Endothelial cell of umbilical vein (primary cell): ENCODE data around the gene GDF3. TPM values are rescaled to one million over a fixed set of nuclear protein-coding genes. Genes with fewer than 3 reads are reported as not detected.

Experiments used
- BruUV-seq: library from RNA; stranded (reverse); fragments of 400-500 nt; replicated peaks from 2 replicates; lab custom pipeline; 2021; lab: Mats Ljungman, UMichigan
- CTCF ChIA-PET: fragments of 300-600, 350-600 bp; sonication (Branson Sonifier 250); formaldehyde crosslinking; loops from one replicate; lab custom pipeline; 2021; ENCODE audit warnings: antibody characterized with exemption, inconsistent platforms; lab: Charles Lee
- POLR2A ChIA-PET: fragments of 300-600, 350-600 bp; sonication (Branson Sonifier 250); formaldehyde crosslinking; loops from one replicate; lab custom pipeline; 2021; ENCODE audit warnings: antibody characterized with exemption, inconsistent platforms; lab: Charles Lee
- DNase-seq: peaks from one replicate; pipeline ENCODE4 v3.0.0-alpha.2; 2011; ENCODE audit warnings: low read depth, low spot score
- FAIRE-seq: peaks from 2 replicates; lab custom pipeline; 2011; peaks lifted over from hg19 to GRCh38; lab: Jason Lieb, UNC
- H2AFZ ChIP-seq: 2 replicates; pipeline ENCODE4 v1.6.0; 2012; ENCODE audit warnings: low read depth, low read length, control low read depth, inconsistent platforms
- H3K27ac ChIP-seq: 2 replicates; pipeline ENCODE4 v1.5.1; 2011; ENCODE audit warnings: low read depth, mild to moderate bottlenecking, control low read depth, low read length, moderate library complexity; ENCODE audit not compliant: insufficient read depth
- H3K27me3 ChIP-seq, 2 experiments: 2 replicates each; pipeline versions ENCODE4 v1.6.0 to v1.6.1; 2011; ENCODE audit warnings: low read length in 2 of 2, mixed read lengths in 1 of 2; ENCODE audit not compliant: control insufficient read depth in 2 of 2, insufficient read depth in 2 of 2
- H3K36me3 ChIP-seq, 2 experiments: 2 replicates in 1 of 2; 3 replicates in 1 of 2; pipeline ENCODE4 v1.5.1; 2011; ENCODE audit warnings: low read length in 2 of 2, mild to moderate bottlenecking in 1 of 2, moderate library complexity in 1 of 2; ENCODE audit not compliant: control insufficient read depth in 2 of 2, insufficient read depth in 2 of 2; ENCODE audit errors: extremely low read depth in 1 of 2
- H3K4me1 ChIP-seq: 3 replicates; pipeline ENCODE4 v1.5.1; 2011; ENCODE audit warnings: mild to moderate bottlenecking, low read length; ENCODE audit not compliant: control insufficient read depth, insufficient read depth; ENCODE audit errors: extremely low read depth
- H3K4me2 ChIP-seq: 2 replicates; pipeline ENCODE4 v1.6.1; 2011; ENCODE audit warnings: low read length, control low read depth, mixed read lengths; ENCODE audit not compliant: insufficient read depth
- H3K4me3 ChIP-seq, 3 experiments: fragments of 200-600 bp in 1 of 3; sonication (generic), shearing (Covaris generic) in 1 of 3; replicated peaks in 1 of 3; 2 replicates each; pipeline ENCODE4 v1.5.1; 2011 to 2016; ENCODE audit warnings: control low read depth in 3 of 3, low read length in 3 of 3, mild to moderate bottlenecking in 2 of 3, inconsistent platforms in 1 of 3, low read depth in 1 of 3, moderate library complexity in 1 of 3; ENCODE audit not compliant: insufficient read depth in 1 of 3
- H3K79me2 ChIP-seq: 2 replicates; pipeline ENCODE4 v1.6.0; 2012; ENCODE audit warnings: low read length, inconsistent platforms; ENCODE audit not compliant: control insufficient read depth, insufficient read depth
- H3K9ac ChIP-seq: replicated peaks from 2 replicates; pipeline ENCODE3; 2011; ENCODE audit warnings: low read length, control low read depth; ENCODE audit not compliant: insufficient read depth; ENCODE audit errors: extremely low read depth
- H3K9me1 ChIP-seq: replicated peaks from 3 replicates; pipeline ENCODE4 v1.6.0; 2011; ENCODE audit warnings: mild to moderate bottlenecking, low read length; ENCODE audit not compliant: control insufficient read depth, insufficient read depth; ENCODE audit errors: extremely low read depth
- H3K9me3 ChIP-seq: replicated peaks from 2 replicates; pipeline ENCODE4 v1.5.1; 2012; ENCODE audit warnings: low read length, inconsistent platforms; ENCODE audit not compliant: control insufficient read depth, insufficient read depth
- H4K20me1 ChIP-seq: replicated peaks from 2 replicates; pipeline ENCODE3; 2011; ENCODE audit warnings: mild to moderate bottlenecking, low read length; ENCODE audit not compliant: control insufficient read depth, insufficient read depth; ENCODE audit errors: extremely low read depth
- EZH2 ChIP-seq: IDR thresholded peaks from 2 replicates; pipeline ENCODE4 v1.6.1; 2012; ENCODE audit warnings: borderline replicate concordance, low read depth, mild to moderate bottlenecking, moderate library complexity, low read length, inconsistent platforms; ENCODE audit not compliant: severe bottlenecking
- FOS ChIP-seq: IDR thresholded peaks from 2 replicates; pipeline ENCODE4 v1.6.1; 2011; ENCODE audit warnings: mild to moderate bottlenecking, low read length, moderate library complexity, borderline replicate concordance; ENCODE audit not compliant: insufficient read depth
- GATA2 ChIP-seq: IDR thresholded peaks from 2 replicates; pipeline ENCODE4 v1.7.0; 2011; ENCODE audit warnings: low read depth, mild to moderate bottlenecking, moderate library complexity, mixed read lengths, low read length; ENCODE audit not compliant: insufficient read length, insufficient read depth
- JUN ChIP-seq: IDR thresholded peaks from 2 replicates; pipeline ENCODE4 v1.6.1; 2011; ENCODE audit warnings: borderline replicate concordance, low read depth; ENCODE audit not compliant: insufficient read length, insufficient read depth
- MAX ChIP-seq: IDR thresholded peaks from 2 replicates; pipeline ENCODE4 v1.6.1; 2011; ENCODE audit not compliant: insufficient read depth, insufficient read length
- MYC ChIP-seq: IDR thresholded peaks from one replicate; pipeline ENCODE4 v1.6.1; 2011; ENCODE audit warnings: mild to moderate bottlenecking, low read depth, low read length
- POLR2A ChIP-seq: IDR thresholded peaks from 2 replicates; pipeline ENCODE4 v1.6.1; 2012; ENCODE audit warnings: low read depth, mild to moderate bottlenecking, control low read depth, low read length
- POLR2AphosphoS5 ChIP-seq: IDR thresholded peaks from 2 replicates; pipeline ENCODE4 v1.6.1; 2012; ENCODE audit warnings: low read depth, mild to moderate bottlenecking, control low read depth, low read length, moderate library complexity; ENCODE audit not compliant: insufficient read depth
- dilution Hi-C: fragments of 300-500 bp; cut with MboI; formaldehyde crosslinking; loops from one replicate; pipeline ENCODE4 v1.15.0; 2019; ENCODE audit warnings: low sequenced_read_pairs; ENCODE audit not compliant: extremely low pct_ligation_motif_present
- intact Hi-C: fragments of 100-400 bp; cut with micrococcal nuclease; formaldehyde crosslinking; loops from one replicate; pipeline ENCODE4 v1.10.0; 2022
- polyA plus RNA-seq, 4 experiments: library from polyadenylated mRNA; depleted of rRNA in 3 of 4; stranded (reverse) in 3 of 4; unstranded in 1 of 4; fragments of >200 nt; gene quantifications; 2 replicates each; pipeline versions ENCODE4 v1.2.1 to v1.2.3, GENCODE V29; 2011 to 2012; ENCODE audit warnings: missing spikeins in 1 of 4
- total RNA-seq: library from RNA; stranded (reverse); gene quantifications from 2 replicates; pipeline ENCODE4 v1.2.3, GENCODE V29; 2021
- TF ChIP-seq, protein P1 (sequence below), 2 donors: IDR thresholded peaks; 1 replicate in 1 of 2; 2 replicates in 1 of 2; pipeline ENCODE4 v1.5.1; 2011; ENCODE audit warnings: low read length in 2 of 2, mild to moderate bottlenecking in 2 of 2, moderate library complexity in 2 of 2, control low read depth in 1 of 2, inconsistent platforms in 1 of 2, low read depth in 1 of 2; ENCODE audit not compliant: insufficient read depth in 1 of 2; ENCODE audit errors: extremely low read depth in 1 of 2

Gene GDF3
- total and polyA plus RNA-seq, 2 donors (not counting 3 experiments of a cell fraction or from before 2014, with no cell fraction given), result 3.1 to 5.0 TPM

GRCh38 chr12:7716381-7716780 is 20.8 kb upstream of the GDF3 start:
- Histone ChIP-seq H3K9ac (no peak overlapping the region), H3K4me2 (no peak overlapping the region), H2AFZ (no peak overlapping the region), H3K9me3 (no peaks in the 10 kb centered on the region), H3K27ac (no peak overlapping the region), H3K9me1 (no peaks in the 10 kb centered on the region), H3K4me3 (no peak overlapping the region), H4K20me1 (no peaks in the 10 kb centered on the region), H3K79me2 (no peaks in the 10 kb centered on the region), H3K4me1 (peaks cover 5% of the 10 kb centered on the region), H3K36me3 (no peaks in the 10 kb centered on the region), H3K27me3 (peaks cover 0 to 2% of the 10 kb centered on the region in 2 experiments)
- intact Hi-C loops (no loop called here), dilution Hi-C loops (no loop called here)
- no TSS peak for BruUV-seq
- ChIA-PET CTCF (no interaction called here), POLR2A (no interaction called here)
- TF ChIP-seq POLR2AphosphoS5, result no peak
- TF ChIP-seq POLR2A, result no peak
- TF ChIP-seq, protein P1, sequence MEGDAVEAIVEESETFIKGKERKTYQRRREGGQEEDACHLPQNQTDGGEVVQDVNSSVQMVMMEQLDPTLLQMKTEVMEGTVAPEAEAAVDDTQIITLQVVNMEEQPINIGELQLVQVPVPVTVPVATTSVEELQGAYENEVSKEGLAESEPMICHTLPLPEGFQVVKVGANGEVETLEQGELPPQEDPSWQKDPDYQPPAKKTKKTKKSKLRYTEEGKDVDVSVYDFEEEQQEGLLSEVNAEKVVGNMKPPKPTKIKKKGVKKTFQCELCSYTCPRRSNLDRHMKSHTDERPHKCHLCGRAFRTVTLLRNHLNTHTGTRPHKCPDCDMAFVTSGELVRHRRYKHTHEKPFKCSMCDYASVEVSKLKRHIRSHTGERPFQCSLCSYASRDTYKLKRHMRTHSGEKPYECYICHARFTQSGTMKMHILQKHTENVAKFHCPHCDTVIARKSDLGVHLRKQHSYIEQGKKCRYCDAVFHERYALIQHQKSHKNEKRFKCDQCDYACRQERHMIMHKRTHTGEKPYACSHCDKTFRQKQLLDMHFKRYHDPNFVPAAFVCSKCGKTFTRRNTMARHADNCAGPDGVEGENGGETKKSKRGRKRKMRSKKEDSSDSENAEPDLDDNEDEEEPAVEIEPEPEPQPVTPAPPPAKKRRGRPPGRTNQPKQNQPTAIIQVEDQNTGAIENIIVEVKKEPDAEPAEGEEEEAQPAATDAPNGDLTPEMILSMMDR (IDR thresholded peaks at IDR 0.05; ENCODE audit: extremely low read depth in 1 of 2, insufficient read depth in 1 of 2, low read depth in 1 of 2, low read length in 2 of 2), result no peak
- TF ChIP-seq MAX, result no peak
- TF ChIP-seq FOS, result no peak
- no peak for TF ChIP-seq EZH2
- no peak for TF ChIP-seq JUN
- TF ChIP-seq GATA2, result no peak
- no peak for TF ChIP-seq MYC
- DNase-seq, result no peak
- FAIRE-seq, result no peak
